SK-N-SH treated with all-trans-retinoic acid at 6 μM for 48 hours (cell line): ENCODE data around the gene SLC2A4RG.

ENCODE experiments used
- ATAC-seq: fragments of 200-7000 bp; cut with Tn5 transposase; 3 replicates; pipeline ENCODE4 v1.9.1; 2020; ENCODE audit warnings: mild to moderate bottlenecking, moderate library complexity
- ARNTL ChIP-seq: fragments of 450-650 bp; formaldehyde crosslinking; IDR thresholded peaks from 2 replicates; pipeline ENCODE4 v1.5.0; 2020; ENCODE audit warnings: low read depth, mild to moderate bottlenecking, moderate library complexity, borderline replicate concordance
- BACH2 ChIP-seq: fragments of 250-450 bp; sonication (Bioruptor Pico); IDR thresholded peaks from 2 replicates; pipeline ENCODE4 v1.9.0; 2021; ENCODE audit warnings: mild to moderate bottlenecking, borderline replicate concordance
- CSDC2 ChIP-seq: fragments of 250-450 bp; sonication (Bioruptor Pico); IDR thresholded peaks from 2 replicates; pipeline ENCODE4 v1.5.0; 2020; ENCODE audit warnings: mild to moderate bottlenecking, moderate library complexity
- ESRRG ChIP-seq: fragments of 250-450 bp; sonication (Bioruptor Pico); IDR thresholded peaks from 2 replicates; pipeline ENCODE4 v1.6.1; 2021; ENCODE audit warnings: mild to moderate bottlenecking
- GLIS3 ChIP-seq: fragments of 250-450 bp; sonication (Bioruptor Pico); IDR thresholded peaks from 2 replicates; pipeline ENCODE4 v1.5.0; 2020; ENCODE audit warnings: mild to moderate bottlenecking, moderate library complexity
- ISL1 ChIP-seq: fragments of 250-450 bp; sonication (Bioruptor Pico); IDR thresholded peaks from 2 replicates; pipeline ENCODE4 v2.1.2; 2022; ENCODE audit warnings: mild to moderate bottlenecking, moderate library complexity
- OSR1 ChIP-seq: fragments of 250-450 bp; sonication (Bioruptor Pico); IDR thresholded peaks from 2 replicates; pipeline ENCODE4 v1.8.0; 2022; ENCODE audit warnings: moderate library complexity, mild to moderate bottlenecking, inconsistent platforms
- PPARA ChIP-seq: fragments of 250-450 bp; sonication (Bioruptor Pico); IDR thresholded peaks from 2 replicates; pipeline ENCODE4 v1.5.0; 2020; ENCODE audit warnings: mild to moderate bottlenecking, borderline replicate concordance
- RARB ChIP-seq: fragments of 250-450 bp; sonication (Bioruptor Pico); IDR thresholded peaks from 2 replicates; pipeline ENCODE4 v1.8.0; 2021; ENCODE audit warnings: mild to moderate bottlenecking, moderate library complexity
- SNAI2 ChIP-seq: fragments of 250-450 bp; sonication (Bioruptor Pico); IDR thresholded peaks from 2 replicates; pipeline ENCODE4 v1.5.0; 2020; ENCODE audit warnings: mild to moderate bottlenecking, moderate library complexity
- TCF4 ChIP-seq: fragments of 250-450 bp; sonication (Bioruptor Pico); IDR thresholded peaks from 2 replicates; pipeline ENCODE4 v1.8.0; 2021; ENCODE audit warnings: mild to moderate bottlenecking, moderate library complexity, borderline replicate concordance
- TOX ChIP-seq: fragments of 250-450 bp; sonication (Bioruptor Pico); IDR thresholded peaks from 2 replicates; pipeline ENCODE4 v1.8.0; 2021; ENCODE audit warnings: mild to moderate bottlenecking, moderate library complexity, borderline replicate concordance
- ZC3H10 ChIP-seq: fragments of 250-450 bp; sonication (Bioruptor Pico); IDR thresholded peaks from 2 replicates; pipeline ENCODE4 v1.5.1; 2021; ENCODE audit warnings: mild to moderate bottlenecking, moderate library complexity
- ZFP30 ChIP-seq: fragments of 450-650 bp; formaldehyde crosslinking; IDR thresholded peaks from 2 replicates; pipeline ENCODE4 v1.5.0; 2022; ENCODE audit warnings: mild to moderate bottlenecking, moderate library complexity
- ZNF8 ChIP-seq: fragments of 450-650 bp; formaldehyde crosslinking; IDR thresholded peaks from 2 replicates; pipeline ENCODE4 v1.5.0; 2020; ENCODE audit warnings: mild to moderate bottlenecking, moderate library complexity
- TF ChIP-seq, protein P1 (sequence below): fragments of 250-450 bp; sonication (Bioruptor Pico); IDR thresholded peaks from 2 replicates; pipeline ENCODE4 v1.5.1; 2020; ENCODE audit warnings: low read depth, mild to moderate bottlenecking, moderate library complexity
- TF ChIP-seq, protein P2 (sequence below): fragments of 250-450 bp; sonication (Bioruptor Pico); IDR thresholded peaks from 2 replicates; pipeline ENCODE4 v1.5.1; 2021; ENCODE audit warnings: mild to moderate bottlenecking, moderate library complexity
- TF ChIP-seq, protein P3 (sequence below): fragments of 250-450 bp; sonication (Bioruptor Pico); IDR thresholded peaks from 2 replicates; pipeline ENCODE4 v1.8.0; 2021; ENCODE audit warnings: low read depth, mild to moderate bottlenecking, moderate library complexity, borderline replicate concordance
- TF ChIP-seq, protein P4 (sequence below): fragments of 250-450 bp; sonication (Bioruptor Pico); IDR thresholded peaks from 2 replicates; pipeline ENCODE4 v1.5.0; 2020; ENCODE audit warnings: mild to moderate bottlenecking, moderate library complexity

SLC2A4RG gene

DNA sequence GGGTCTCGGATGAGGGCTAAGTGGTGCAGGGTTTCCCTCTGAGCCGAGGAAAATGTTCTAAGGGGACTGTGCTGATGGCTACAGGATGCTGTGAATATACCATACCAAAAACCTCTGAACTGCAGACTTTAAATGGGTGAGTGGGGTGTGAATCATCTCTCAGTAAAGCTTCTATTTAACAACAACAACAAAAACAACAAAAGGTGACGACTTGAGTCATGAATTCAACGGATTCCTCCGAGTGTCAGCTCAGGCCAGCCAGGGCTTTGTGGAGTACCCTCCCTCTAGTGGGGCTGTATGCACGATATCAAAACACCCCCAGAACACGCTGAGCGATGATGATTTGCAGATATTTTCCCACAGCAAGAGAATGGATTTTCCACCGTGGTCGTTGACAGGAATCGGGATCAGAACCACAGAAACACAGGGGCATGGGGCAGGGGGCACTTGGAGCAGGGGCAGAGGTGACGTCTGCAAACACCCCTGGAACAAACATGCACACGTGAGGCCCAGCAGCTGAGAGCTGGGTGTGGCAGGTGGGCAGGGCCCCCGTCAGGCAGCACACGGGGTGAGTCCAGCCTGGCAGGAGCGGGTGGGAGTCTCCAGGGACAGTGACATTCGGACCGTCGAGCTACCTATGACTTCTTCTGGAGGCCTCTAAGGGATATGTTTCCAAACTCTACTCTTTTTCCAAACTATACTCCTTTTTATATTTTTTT is 38.6 kb downstream of the SLC2A4RG start:
- TF ChIP-seq ZFP30 (CRISPR knock-in tag) (no peak), ZNF8 (CRISPR knock-in tag) (no peak), ISL1 (no peak), ARNTL (CRISPR knock-in tag) (no peak), OSR1 (no peak), SNAI2 (CRISPR knock-in tag) (no peak), TOX (CRISPR knock-in tag) (no peak), ZC3H10 (no peak), RARB (no peak), PPARA (CRISPR knock-in tag) (no peak), ESRRG (no peak), BACH2 (CRISPR knock-in tag) (no peak), CSDC2 (CRISPR knock-in tag) (no peak)
- TF ChIP-seq, protein P1, sequence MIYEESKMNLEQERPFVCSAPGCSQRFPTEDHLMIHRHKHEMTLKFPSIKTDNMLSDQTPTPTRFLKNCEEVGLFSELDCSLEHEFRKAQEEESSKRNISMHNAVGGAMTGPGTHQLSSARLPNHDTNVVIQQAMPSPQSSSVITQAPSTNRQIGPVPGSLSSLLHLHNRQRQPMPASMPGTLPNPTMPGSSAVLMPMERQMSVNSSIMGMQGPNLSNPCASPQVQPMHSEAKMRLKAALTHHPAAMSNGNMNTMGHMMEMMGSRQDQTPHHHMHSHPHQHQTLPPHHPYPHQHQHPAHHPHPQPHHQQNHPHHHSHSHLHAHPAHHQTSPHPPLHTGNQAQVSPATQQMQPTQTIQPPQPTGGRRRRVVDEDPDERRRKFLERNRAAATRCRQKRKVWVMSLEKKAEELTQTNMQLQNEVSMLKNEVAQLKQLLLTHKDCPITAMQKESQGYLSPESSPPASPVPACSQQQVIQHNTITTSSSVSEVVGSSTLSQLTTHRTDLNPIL, result no peak
- TF ChIP-seq, protein P2, sequence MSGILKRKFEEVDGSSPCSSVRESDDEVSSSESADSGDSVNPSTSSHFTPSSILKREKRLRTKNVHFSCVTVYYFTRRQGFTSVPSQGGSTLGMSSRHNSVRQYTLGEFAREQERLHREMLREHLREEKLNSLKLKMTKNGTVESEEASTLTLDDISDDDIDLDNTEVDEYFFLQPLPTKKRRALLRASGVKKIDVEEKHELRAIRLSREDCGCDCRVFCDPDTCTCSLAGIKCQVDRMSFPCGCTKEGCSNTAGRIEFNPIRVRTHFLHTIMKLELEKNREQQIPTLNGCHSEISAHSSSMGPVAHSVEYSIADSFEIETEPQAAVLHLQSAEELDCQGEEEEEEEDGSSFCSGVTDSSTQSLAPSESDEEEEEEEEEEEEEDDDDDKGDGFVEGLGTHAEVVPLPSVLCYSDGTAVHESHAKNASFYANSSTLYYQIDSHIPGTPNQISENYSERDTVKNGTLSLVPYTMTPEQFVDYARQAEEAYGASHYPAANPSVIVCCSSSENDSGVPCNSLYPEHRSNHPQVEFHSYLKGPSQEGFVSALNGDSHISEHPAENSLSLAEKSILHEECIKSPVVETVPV (CRISPR knock-in tag), result no peak
- TF ChIP-seq, protein P3, sequence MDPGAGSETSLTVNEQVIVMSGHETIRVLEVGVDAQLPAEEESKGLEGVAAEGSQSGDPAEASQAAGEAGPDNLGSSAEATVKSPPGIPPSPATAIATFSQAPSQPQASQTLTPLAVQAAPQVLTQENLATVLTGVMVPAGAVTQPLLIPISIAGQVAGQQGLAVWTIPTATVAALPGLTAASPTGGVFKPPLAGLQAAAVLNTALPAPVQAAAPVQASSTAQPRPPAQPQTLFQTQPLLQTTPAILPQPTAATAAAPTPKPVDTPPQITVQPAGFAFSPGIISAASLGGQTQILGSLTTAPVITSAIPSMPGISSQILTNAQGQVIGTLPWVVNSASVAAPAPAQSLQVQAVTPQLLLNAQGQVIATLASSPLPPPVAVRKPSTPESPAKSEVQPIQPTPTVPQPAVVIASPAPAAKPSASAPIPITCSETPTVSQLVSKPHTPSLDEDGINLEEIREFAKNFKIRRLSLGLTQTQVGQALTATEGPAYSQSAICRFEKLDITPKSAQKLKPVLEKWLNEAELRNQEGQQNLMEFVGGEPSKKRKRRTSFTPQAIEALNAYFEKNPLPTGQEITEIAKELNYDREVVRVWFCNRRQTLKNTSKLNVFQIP (CRISPR knock-in tag), result no peak
- TF ChIP-seq, protein P4, sequence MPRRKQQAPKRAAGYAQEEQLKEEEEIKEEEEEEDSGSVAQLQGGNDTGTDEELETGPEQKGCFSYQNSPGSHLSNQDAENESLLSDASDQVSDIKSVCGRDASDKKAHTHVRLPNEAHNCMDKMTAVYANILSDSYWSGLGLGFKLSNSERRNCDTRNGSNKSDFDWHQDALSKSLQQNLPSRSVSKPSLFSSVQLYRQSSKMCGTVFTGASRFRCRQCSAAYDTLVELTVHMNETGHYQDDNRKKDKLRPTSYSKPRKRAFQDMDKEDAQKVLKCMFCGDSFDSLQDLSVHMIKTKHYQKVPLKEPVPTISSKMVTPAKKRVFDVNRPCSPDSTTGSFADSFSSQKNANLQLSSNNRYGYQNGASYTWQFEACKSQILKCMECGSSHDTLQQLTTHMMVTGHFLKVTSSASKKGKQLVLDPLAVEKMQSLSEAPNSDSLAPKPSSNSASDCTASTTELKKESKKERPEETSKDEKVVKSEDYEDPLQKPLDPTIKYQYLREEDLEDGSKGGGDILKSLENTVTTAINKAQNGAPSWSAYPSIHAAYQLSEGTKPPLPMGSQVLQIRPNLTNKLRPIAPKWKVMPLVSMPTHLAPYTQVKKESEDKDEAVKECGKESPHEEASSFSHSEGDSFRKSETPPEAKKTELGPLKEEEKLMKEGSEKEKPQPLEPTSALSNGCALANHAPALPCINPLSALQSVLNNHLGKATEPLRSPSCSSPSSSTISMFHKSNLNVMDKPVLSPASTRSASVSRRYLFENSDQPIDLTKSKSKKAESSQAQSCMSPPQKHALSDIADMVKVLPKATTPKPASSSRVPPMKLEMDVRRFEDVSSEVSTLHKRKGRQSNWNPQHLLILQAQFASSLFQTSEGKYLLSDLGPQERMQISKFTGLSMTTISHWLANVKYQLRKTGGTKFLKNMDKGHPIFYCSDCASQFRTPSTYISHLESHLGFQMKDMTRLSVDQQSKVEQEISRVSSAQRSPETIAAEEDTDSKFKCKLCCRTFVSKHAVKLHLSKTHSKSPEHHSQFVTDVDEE, result no peak
- no peak for ATAC-seq

DNA sequence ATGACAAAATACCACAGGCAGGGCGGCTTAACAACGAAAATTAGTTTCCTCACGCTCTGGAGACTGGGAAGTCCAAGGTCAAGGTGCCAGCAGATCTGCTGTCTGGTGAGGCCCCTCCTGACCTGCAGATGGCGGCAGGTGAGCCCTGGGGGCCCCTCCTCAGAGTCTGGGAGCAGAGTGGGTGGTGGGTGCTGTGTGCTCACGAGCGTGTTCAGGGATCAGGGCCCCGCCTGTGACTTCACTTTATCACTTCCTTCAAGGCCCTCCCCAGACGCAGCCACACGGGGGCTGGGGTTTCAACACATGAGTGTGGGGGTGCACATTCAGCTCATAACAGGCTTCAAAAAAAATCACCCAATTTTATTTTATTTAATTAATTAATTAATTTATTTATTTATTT is 39.3 kb downstream of the SLC2A4RG start:
- TF ChIP-seq RARB (no peak), ZFP30 (CRISPR knock-in tag) (no peak), SNAI2 (CRISPR knock-in tag) (no peak), ESRRG (no peak), CSDC2 (CRISPR knock-in tag) (no peak), ZC3H10 (no peak), GLIS3 (CRISPR knock-in tag) (no peak), TCF4 (CRISPR knock-in tag) (no peak), ISL1 (no peak), TOX (CRISPR knock-in tag) (no peak), ARNTL (CRISPR knock-in tag) (no peak)
- TF ChIP-seq, protein P1, result no peak
- TF ChIP-seq, protein P2 (CRISPR knock-in tag), result no peak
- TF ChIP-seq, all 23 proteins: peak for 0
- no peak for ATAC-seq

DNA sequence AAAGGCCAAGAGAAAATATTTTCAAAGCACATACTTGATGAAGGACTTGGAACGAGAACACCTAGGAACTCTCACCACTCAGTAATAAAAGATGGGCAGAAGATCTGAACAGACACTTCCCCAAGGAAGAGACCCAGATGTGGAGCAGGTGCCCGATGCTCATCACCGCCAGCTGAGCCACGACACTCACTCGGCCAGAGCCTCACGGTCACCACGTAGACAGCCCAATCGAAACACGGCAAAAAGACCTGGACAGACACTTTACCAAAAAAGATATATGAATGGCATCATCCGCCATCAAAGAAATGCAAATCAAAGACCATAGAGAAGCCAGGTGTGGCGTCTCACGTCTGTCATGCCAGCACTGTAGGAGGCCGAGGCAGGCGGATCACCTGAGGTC is 41.6 kb downstream of the SLC2A4RG start:
- ATAC-seq, result no peak
- TF ChIP-seq ZC3H10 (no peak), PPARA (CRISPR knock-in tag) (no peak), ISL1 (no peak), RARB (no peak), SNAI2 (CRISPR knock-in tag) (no peak), OSR1 (no peak), ZFP30 (CRISPR knock-in tag) (no peak), TCF4 (CRISPR knock-in tag) (no peak)
- TF ChIP-seq, protein P2 (CRISPR knock-in tag), result no peak
